GM18502 (cell line): ENCODE measurements around the gene TBC1D22A.
A peak's percentile ranks its signal among the peaks of the same experiment; 100 is the strongest.

Source experiments
- ATAC-seq: cut with Tn5 transposase; IDR thresholded peaks from one replicate; pipeline ENCODE4 v1.9.1; 2021; ENCODE audit warnings: mild to moderate bottlenecking; ENCODE audit not compliant: unreplicated experiment, poor library complexity

Gene TBC1D22A

GRCh38 chr22:46752286-46752987 lies 10.0 kb upstream of the TBC1D22A start:
- no peak for ATAC-seq

DNA sequence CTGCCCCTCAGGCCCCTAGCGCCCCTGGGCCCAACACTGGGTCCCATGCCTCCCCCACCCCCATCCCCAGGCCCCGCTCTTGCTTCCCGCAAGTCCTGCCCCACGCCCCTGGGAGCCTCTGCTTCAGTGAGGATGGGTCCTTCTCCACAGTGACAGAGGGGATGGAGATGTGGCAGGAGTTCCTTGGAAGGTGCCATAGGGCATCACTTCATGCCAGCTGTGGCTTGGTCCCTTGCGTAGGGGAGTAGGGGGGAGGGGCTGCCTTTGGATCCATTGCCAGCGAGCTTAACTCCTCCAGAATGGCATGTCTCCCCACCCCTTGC lies 9.5 kb upstream of the TBC1D22A start:
- ATAC-seq: no peak

- no peak for ATAC-seq
Measured at GRCh38 chr22:46753360-46753759, 9.1 kb upstream of the TBC1D22A start.

- no peak for ATAC-seq
Measured at GRCh38 chr22:46753761-46754109, 8.7 kb upstream of the TBC1D22A start.

- no peak for ATAC-seq
Measured at GRCh38 chr22:46754110-46754799, 8.2 kb upstream of the TBC1D22A start.

GRCh38 chr22:46754826-46755225 lies 7.6 kb upstream of the TBC1D22A start:
- no peak for ATAC-seq

DNA sequence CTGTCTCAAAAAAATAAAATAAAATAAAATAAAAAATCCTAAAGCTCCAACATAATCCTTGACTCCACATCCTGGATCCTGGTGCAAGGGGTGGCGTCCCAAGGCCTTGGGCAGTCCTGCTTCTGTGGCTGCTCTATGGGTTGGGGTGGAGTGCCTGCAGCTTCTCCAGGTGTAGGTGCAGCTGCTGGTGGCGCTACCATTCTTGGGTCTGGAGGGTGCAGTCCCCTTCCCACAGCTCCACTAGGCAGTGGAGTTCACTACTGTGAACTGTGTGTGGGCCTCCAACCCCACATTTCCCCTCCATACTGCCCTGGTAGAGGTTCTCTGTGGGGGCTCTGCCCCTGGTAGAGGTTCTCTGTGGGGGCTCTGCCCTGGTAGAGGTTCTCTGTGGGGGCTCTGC lies 6.9 kb upstream of the TBC1D22A start:
- no peak for ATAC-seq

DNA sequence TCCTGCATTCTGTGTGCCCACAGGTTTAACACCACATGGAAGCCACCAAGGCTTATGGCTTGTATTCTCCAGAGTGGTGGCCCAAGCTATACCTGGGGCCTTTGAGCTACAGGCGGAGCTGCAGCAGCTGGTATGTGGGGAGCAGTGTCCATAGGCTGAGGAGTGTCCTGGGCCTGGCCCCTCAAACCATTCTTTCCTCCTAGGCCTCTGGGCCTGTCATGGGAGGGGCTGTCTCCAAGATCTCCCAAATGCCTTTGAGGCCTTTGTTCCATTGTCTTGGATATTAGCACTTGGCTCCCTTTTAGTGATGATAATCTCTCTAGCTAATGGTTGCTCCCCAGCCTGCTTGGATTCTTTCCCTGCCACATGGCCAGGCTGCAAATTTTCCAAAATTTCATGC lies 6.4 kb upstream of the TBC1D22A start:
- ATAC-seq: no peak

DNA sequence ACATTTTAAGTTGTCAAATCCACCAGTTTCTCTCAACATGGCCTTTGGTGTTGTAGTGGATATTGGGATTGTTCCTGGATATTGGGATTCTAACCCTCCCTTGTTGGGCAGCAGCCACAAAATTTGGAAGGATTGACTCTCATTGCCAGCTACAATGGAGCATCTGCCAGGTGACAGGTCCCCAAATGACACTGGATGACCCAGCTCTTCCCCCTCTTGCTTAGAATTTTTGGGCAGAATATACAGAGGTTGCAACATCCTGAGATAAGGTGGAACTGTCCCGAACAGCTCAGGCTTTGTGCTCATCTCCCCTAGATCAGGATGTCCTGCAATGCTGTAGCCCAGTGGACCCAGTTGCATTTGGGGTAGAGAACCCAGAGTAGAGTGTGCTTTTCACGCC lies 5.3 kb upstream of the TBC1D22A start:
- no peak for ATAC-seq

GRCh38 chr22:46758121-46758520 lies 4.3 kb upstream of the TBC1D22A start:
- no peak for ATAC-seq

- no peak for ATAC-seq
Measured at GRCh38 chr22:46758867-46759290, 3.6 kb upstream of the TBC1D22A start.

DNA sequence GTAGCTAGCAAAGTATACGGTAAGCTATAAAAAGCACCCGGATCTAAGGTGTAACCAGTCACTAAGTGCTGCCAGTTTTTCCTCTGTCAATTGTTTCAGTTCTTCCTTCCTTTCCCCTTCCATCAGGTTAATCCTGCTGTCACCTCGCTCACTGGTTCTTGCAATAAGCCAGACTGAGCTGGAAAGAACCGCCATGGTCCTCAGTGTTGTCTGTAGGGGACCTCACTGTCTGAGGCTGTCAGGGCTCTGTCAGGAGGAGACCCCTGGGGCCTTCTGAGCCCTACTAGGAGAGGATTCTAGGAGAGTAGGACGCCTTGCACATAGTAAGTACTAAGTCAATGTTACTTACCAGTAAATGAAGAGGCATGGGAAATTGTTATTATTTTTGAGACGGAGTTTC lies 1.4 kb upstream of the TBC1D22A start:
- ATAC-seq: no peak

GRCh38 chr22:46761539-46762237 lies 762 bp upstream of the TBC1D22A start:
- no peak for ATAC-seq

- peak; percentile 61 for ATAC-seq
Measured at GRCh38 chr22:46763051-46763705, 728 bp downstream of the TBC1D22A start.

GRCh38 chr22:46764140-46764680 lies 1.8 kb downstream of the TBC1D22A start:
- ATAC-seq: no peak

DNA sequence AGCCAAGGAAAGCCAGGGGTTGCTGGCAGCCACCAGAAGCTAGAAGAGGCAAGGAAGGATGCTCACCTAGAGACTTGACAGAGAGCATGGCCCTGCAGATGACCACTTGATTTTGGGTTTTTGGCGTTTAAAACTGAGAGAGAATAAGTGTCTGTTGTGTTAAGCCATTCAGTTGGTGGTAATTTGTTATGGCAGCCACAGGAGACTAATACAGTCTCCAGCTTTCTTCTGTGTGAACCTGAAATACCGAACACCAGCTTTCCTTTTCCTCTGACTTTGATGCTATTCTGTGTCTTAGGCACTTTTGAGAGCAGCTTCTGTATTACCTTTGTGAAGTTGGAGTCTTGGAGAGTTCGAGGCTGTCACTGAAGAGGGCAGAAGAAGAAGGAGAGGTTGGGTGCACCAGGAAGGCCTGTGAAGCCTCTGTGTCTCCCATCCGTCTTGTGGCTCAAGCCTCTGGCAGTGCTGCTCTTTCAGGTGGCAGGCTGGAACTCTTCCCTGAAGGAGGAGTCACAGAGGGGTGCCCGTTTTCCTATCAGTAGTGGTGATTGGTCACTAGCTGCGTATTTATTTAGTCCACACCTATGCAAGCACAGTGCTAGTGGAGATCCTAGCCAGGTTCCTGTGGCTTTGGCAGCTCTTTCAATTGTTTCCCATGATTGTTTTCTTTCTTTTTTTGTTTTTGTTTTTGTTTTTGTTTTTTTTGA lies 2.5 kb downstream of the TBC1D22A start:
- no peak for ATAC-seq

- no peak for ATAC-seq
Measured at GRCh38 chr22:46766611-46767010, 4.2 kb downstream of the TBC1D22A start.

GRCh38 chr22:46767249-46767985 lies 5.0 kb downstream of the TBC1D22A start:
- ATAC-seq: no peak

GRCh38 chr22:46769191-46769675 lies 6.8 kb downstream of the TBC1D22A start:
- no peak for ATAC-seq
